HuH-7 (cell line): Measurements from ENCODE around the gene NMT1.

ENCODE experiments used
- DNase-seq: peaks from one replicate; pipeline ENCODE4 v3.0.0; 2011; ENCODE audit warnings: low spot score

Gene NMT1

GRCh38 chr17:45081047-45081703 is 20.1 kb downstream of the NMT1 start:
- no peak for DNase-seq

GRCh38 chr17:45086391-45086790 is 25.3 kb downstream of the NMT1 start:
- no peak for DNase-seq

- no peak for DNase-seq
Measured at GRCh38 chr17:45086865-45087503, 25.9 kb downstream of the NMT1 start.

GRCh38 chr17:45087504-45087975 is 26.4 kb downstream of the NMT1 start:
- DNase-seq, result no peak

GRCh38 chr17:45087978-45088377 is 26.9 kb downstream of the NMT1 start:
- DNase-seq, result no peak

- DNase-seq, result no peak
Measured at GRCh38 chr17:45088741-45089140, 27.6 kb downstream of the NMT1 start.

- DNase-seq, result no peak
Measured at GRCh38 chr17:45090711-45091110, 29.6 kb downstream of the NMT1 start.

- no peak for DNase-seq
Measured at GRCh38 chr17:45091778-45092425, 30.8 kb downstream of the NMT1 start.

- DNase-seq, result no peak
Measured at GRCh38 chr17:45092911-45093430, 31.9 kb downstream of the NMT1 start.

GRCh38 chr17:45093444-45094110 is 32.5 kb downstream of the NMT1 start:
- DNase-seq, result no peak

GRCh38 chr17:45096141-45096540 is 35.0 kb downstream of the NMT1 start:
- no peak for DNase-seq

- no peak for DNase-seq
Measured at GRCh38 chr17:45096926-45097325, 35.8 kb downstream of the NMT1 start.

- no peak for DNase-seq
Measured at GRCh38 chr17:45098081-45098868, 37.2 kb downstream of the NMT1 start.

GRCh38 chr17:45098869-45099616 is 37.9 kb downstream of the NMT1 start:
- DNase-seq, result peak; percentile 97

- DNase-seq, result no peak
Measured at GRCh38 chr17:45101546-45101882, 40.4 kb downstream of the NMT1 start.

- DNase-seq, result no peak
Measured at GRCh38 chr17:45101883-45102811, 41.0 kb downstream of the NMT1 start.

GRCh38 chr17:45102856-45103255 is 41.7 kb downstream of the NMT1 start:
- DNase-seq, result no peak

- no peak for DNase-seq
Measured at GRCh38 chr17:45103269-45103795, 42.2 kb downstream of the NMT1 start.

- DNase-seq, result no peak
Measured at GRCh38 chr17:45104029-45104428, 42.9 kb downstream of the NMT1 start.

- DNase-seq, result no peak
Measured at GRCh38 chr17:45104497-45104896, 43.4 kb downstream of the NMT1 start.
